Neural cell (in vitro differentiated cells): Measurements from ENCODE around the gene UGGT1.

ENCODE experiments used
- EP300 ChIP-seq: fragments of 450-650 bp; conservative IDR thresholded peaks from 2 replicates; pipeline ENCODE4 v1.6.1; 2014; ENCODE audit warnings: antibody characterized with exemption, mild to moderate bottlenecking, moderate library complexity; ENCODE audit not compliant: poor library complexity, severe bottlenecking
- RAD21 ChIP-seq: fragments of 450-650 bp; conservative IDR thresholded peaks from 2 replicates; pipeline ENCODE4 v1.6.1; 2014; ENCODE audit warnings: antibody characterized with exemption, mild to moderate bottlenecking, moderate library complexity

- TF ChIP-seq RAD21: no peak
- no peak for TF ChIP-seq EP300
Measured at GRCh38 chr2:128198656-128199055, 107.7 kb downstream of the UGGT1 start.
